Lung (tissue), 12 donors: ENCODE measurements around the gene PLLP. TPM values are rescaled to one million over a fixed set of nuclear protein-coding genes. Genes with fewer than 3 reads are reported as not detected.
A peak's percentile ranks its signal among the peaks of the same experiment; 100 is the strongest.

ENCODE experiments used
- ATAC-seq: fragments of 200-7000 bp; cut with Tn5 transposase; one replicate; pipeline ENCODE4 v1.9.1; 2020; ENCODE audit warnings: moderate number of reproducible peaks; ENCODE audit not compliant: insufficient read depth, low FRiP score
- DNase-seq, 3 donors: peaks; one replicate each; pipeline ENCODE4 v3.0.0-alpha.2; 2013 to 2017
- H3K27ac ChIP-seq, 2 donors: one replicate each; pipeline ENCODE4 v1.5.1; 2013; ENCODE audit warnings: mild to moderate bottlenecking in 2 of 2, moderate library complexity in 2 of 2, control low read depth in 1 of 2, inconsistent platforms in 1 of 2, low read depth in 1 of 2, low read length in 1 of 2
- H3K27me3 ChIP-seq, 3 donors: one replicate each; pipeline ENCODE4 v1.5.1; 2013; ENCODE audit warnings: low read length in 2 of 3; ENCODE audit not compliant: control insufficient read depth in 3 of 3, insufficient read depth in 3 of 3
- H3K36me3 ChIP-seq, 4 donors: one replicate each; pipeline ENCODE4 v1.5.1; 2013; ENCODE audit warnings: low read length in 4 of 4, mild to moderate bottlenecking in 1 of 4, moderate library complexity in 1 of 4; ENCODE audit not compliant: control insufficient read depth in 4 of 4, insufficient read depth in 4 of 4
- H3K4me1 ChIP-seq, 5 donors: one replicate each; pipeline ENCODE4 v1.5.1; 2013; ENCODE audit warnings: low read length in 5 of 5, mild to moderate bottlenecking in 2 of 5, moderate library complexity in 1 of 5; ENCODE audit not compliant: control insufficient read depth in 5 of 5, insufficient read depth in 5 of 5
- H3K4me3 ChIP-seq: one replicate; pipeline ENCODE4 v1.5.1; 2013; ENCODE audit warnings: mild to moderate bottlenecking, control low read depth, moderate library complexity
- H3K9ac ChIP-seq, 2 donors: one replicate each; pipeline ENCODE4 v1.5.1; 2013; ENCODE audit warnings: low read length in 2 of 2, control low read depth in 1 of 2; ENCODE audit not compliant: insufficient read depth in 1 of 2
- H3K9me3 ChIP-seq, 4 donors: one replicate each; pipeline ENCODE4 v1.5.1; 2013; ENCODE audit warnings: low read length in 3 of 4, mild to moderate bottlenecking in 1 of 4, moderate library complexity in 1 of 4; ENCODE audit not compliant: control insufficient read depth in 4 of 4, insufficient read depth in 3 of 4
- whole genome bisulfite sequencing, 2 donors: extraction: QIAGEN DNeasy Blood & Tissue Kit; methylation state at CpG; one replicate each; pipeline ENCODE4 v1.1.7; 2013; 5-methylcytosine and 5-hydroxymethylcytosine counted together
- polyA plus RNA-seq, 2 donors: library from polyadenylated mRNA; stranded (reverse); fragments of 200-250 nt; gene quantifications; one replicate each; pipeline ENCODE4 v1.2.1, GENCODE V29; 2013
- total RNA-seq, 2 donors: library from RNA; depleted of rRNA in 1 of 2; stranded (reverse); fragments of >200 nt in 1 of 2; gene quantifications; one replicate each; pipeline ENCODE4 v1.2.1, GENCODE V29; 2014 to 2021
- TF ChIP-seq, protein P1 (sequence below): IDR thresholded peaks from 2 replicates; pipeline ENCODE4 v1.5.1; 2012; ENCODE audit warnings: mild to moderate bottlenecking; ENCODE audit errors: control extremely low read depth, extremely low read depth
- donor health status: control.
- donor health status: control.
- donor health status: Bipolar disorder and iron deficiency.
- donor health status: healthy.
- donor health status: DM: yes; HTN: yes; CAD: no.

Gene PLLP
- total and polyA plus RNA-seq, 4 donors, result 23.8 to 98.7 (median 61.6) TPM

DNA sequence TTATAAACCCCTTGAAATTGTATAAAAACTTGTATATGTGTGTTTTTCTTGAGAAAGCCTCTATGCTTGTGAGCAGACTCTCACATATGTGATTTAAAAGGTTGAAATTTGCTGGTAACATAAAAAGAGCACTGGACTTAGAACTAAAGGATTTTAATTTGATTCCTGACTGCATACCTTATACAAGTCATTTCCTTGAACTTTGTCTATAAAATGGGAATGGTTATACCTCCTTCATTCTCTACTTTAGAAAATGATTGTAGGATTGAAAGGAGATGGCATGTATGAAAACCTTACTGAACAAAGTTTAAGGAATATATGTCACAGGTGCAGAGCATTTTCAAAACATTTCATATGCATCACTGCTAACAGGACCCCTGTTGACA, 49.8 kb downstream of the PLLP start:
- H3K4me3 ChIP-seq, result no peak overlapping the region
- H3K36me3 ChIP-seq, result peaks cover 24 to 75% (median 37%) of the 10 kb centered on the region in 4 donors
- DNase-seq, result no peak
- peaks cover 0 to 2% (median 0%) of the 10 kb centered on the region in 4 donors for H3K9me3 ChIP-seq
- peaks cover 0 to 3% (median 0%) of the 10 kb centered on the region in 5 donors for H3K4me1 ChIP-seq
- H3K9ac ChIP-seq, result no peak overlapping the region
- TF ChIP-seq, protein P1, sequence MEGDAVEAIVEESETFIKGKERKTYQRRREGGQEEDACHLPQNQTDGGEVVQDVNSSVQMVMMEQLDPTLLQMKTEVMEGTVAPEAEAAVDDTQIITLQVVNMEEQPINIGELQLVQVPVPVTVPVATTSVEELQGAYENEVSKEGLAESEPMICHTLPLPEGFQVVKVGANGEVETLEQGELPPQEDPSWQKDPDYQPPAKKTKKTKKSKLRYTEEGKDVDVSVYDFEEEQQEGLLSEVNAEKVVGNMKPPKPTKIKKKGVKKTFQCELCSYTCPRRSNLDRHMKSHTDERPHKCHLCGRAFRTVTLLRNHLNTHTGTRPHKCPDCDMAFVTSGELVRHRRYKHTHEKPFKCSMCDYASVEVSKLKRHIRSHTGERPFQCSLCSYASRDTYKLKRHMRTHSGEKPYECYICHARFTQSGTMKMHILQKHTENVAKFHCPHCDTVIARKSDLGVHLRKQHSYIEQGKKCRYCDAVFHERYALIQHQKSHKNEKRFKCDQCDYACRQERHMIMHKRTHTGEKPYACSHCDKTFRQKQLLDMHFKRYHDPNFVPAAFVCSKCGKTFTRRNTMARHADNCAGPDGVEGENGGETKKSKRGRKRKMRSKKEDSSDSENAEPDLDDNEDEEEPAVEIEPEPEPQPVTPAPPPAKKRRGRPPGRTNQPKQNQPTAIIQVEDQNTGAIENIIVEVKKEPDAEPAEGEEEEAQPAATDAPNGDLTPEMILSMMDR, result no peak
- H3K27ac ChIP-seq, result no peak overlapping the region
- H3K27me3 ChIP-seq, result no peaks in the 10 kb centered on the region
- no peak for ATAC-seq

DNA sequence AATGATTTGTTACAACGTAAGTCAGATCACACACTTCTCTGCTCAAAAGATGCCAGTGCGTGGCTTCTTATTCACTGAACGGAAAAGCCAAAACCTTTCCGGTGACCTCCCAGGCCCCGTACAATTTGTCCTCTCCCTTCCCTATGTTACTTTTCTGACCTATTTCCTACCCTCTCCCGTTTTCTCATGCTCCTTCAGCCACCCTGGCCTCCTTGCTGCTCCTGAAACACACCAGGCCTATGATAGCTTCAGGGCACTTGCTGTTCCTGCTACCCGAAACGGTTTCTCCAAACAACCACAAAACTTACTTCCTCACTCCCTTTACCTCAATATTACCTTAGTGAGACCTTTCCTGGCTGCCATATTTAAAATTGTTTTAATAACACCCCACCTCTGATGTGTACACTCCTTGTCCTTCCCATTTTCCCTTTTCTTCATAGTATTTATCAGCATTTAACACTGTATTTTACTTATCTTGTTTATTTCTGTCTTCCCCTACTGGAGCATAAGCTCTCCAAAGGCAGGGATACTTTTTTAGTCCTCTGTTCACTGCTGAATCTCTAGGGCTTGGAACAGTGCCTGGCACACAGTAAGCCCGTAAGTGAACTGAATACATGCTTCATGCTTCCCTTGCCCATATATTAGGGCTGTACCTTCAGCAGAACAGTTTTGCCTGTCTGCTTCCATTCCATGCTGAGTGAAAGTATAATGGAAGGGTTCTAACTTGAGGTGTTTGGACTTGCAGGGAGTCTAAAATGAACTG, 50.3 kb downstream of the PLLP start:
- peaks cover 0 to 2% (median 0%) of the 10 kb centered on the region in 4 donors for H3K9me3 ChIP-seq
- ATAC-seq, result no peak
- peaks cover 0 to 3% (median 0%) of the 10 kb centered on the region in 5 donors for H3K4me1 ChIP-seq
- TF ChIP-seq, protein P1, result no peak
- H3K27me3 ChIP-seq, result no peaks in the 10 kb centered on the region
- no peak overlapping the region for H3K4me3 ChIP-seq
- H3K27ac ChIP-seq, result peak overlapping the region in 1 of 2 donors; percentile 14
- DNase-seq, result no peak
- no peak overlapping the region for H3K9ac ChIP-seq
- H3K36me3 ChIP-seq, result peaks cover 24 to 72% (median 38%) of the 10 kb centered on the region in 4 donors
- WGBS, 2 donors, result 89 to 95% methylated on average over 9 of the region's 9 CpGs

DNA sequence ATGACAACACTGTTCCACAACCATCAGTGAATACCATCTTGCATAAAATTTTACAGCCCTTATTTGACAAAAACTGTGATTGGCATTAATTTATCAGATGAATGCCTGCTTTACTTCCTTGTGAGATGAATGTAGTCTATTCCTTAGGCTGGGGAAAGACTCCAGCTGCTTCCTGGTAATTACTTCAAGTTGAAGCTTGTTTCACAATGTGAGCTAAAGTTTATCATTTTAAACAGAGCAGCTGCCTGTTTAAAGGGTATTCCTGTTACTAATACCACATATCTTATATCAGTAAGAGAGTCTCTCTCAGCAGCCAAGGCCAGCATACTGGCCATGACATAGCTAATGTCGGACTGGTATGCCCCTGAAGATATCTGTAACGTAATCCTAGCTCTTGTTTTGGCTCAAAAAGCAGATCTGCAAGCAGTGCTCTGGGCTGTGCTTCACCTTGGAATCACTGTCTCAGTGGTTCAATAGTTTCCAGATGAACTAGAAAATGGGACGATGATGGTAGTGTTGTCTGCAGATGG, 52.6 kb downstream of the PLLP start:
- peaks cover 0 to 3% (median 0%) of the 10 kb centered on the region in 5 donors for H3K4me1 ChIP-seq
- ATAC-seq, result no peak
- no peak for DNase-seq
- H3K9me3 ChIP-seq, result peaks cover 0 to 2% (median 0%) of the 10 kb centered on the region in 4 donors
- no peaks in the 10 kb centered on the region for H3K27me3 ChIP-seq
- H3K4me3 ChIP-seq, result no peak overlapping the region
- TF ChIP-seq, protein P1, result no peak
- no peak overlapping the region for H3K27ac ChIP-seq
- H3K36me3 ChIP-seq, result peaks cover 31 to 63% (median 47%) of the 10 kb centered on the region in 4 donors
- H3K9ac ChIP-seq, result no peak overlapping the region
- 95 to 97% methylated on average over 3 of the region's 3 CpGs for WGBS, 2 donors
